Adrenal gland (tissue), 5 donors: ENCODE results near the gene CNRIP1.

Source experiments
- CTCF ChIP-seq, 6 experiments: fragments of 450-650 bp in 4 of 6; fragments of 200-600 bp in 2 of 6; sonication (generic) in 1 of 6; IDR thresholded peaks; 1 replicate in 5 of 6; 2 replicates in 1 of 6; pipeline versions ENCODE4 v1.5.1 to v1.8.0; 2016 to 2021; ENCODE audit warnings: antibody characterized with exemption in 6 of 6, mild to moderate bottlenecking in 2 of 6, moderate library complexity in 1 of 6
- POLR2A ChIP-seq, 2 donors: fragments of 450-650 bp; IDR thresholded peaks; one replicate each; pipeline ENCODE4 v1.6.1; 2017; ENCODE audit warnings: antibody characterized with exemption in 2 of 2, mild to moderate bottlenecking in 2 of 2, moderate library complexity in 1 of 2
- donor health status: DM: no; HTN: no; CAD: no.

- TF ChIP-seq CTCF (IDR thresholded peaks at IDR 0.05) (no peak), POLR2A (IDR thresholded peaks at IDR 0.05) (no peak)
Measured at GRCh38 chr2:68279691-68280090, 40.1 kb downstream of the CNRIP1 start.
